GM21515 (cell line): Measurements from ENCODE around the gene RAD51B.
A peak's percentile ranks its signal among the peaks of the same experiment; 100 is the strongest.

Experiments used
- ATAC-seq: cut with Tn5 transposase; IDR thresholded peaks from one replicate; pipeline ENCODE4 v1.9.1; 2021; ENCODE audit not compliant: unreplicated experiment

RAD51B gene

GRCh38 chr14:68229423-68230100 is 410.0 kb downstream of the RAD51B start:
- no peak for ATAC-seq

GRCh38 chr14:68230202-68230949 is 410.8 kb downstream of the RAD51B start:
- no peak for ATAC-seq

- no peak for ATAC-seq
Measured at GRCh38 chr14:68230950-68231717, 411.6 kb downstream of the RAD51B start.

- ATAC-seq: no peak
Measured at GRCh38 chr14:68231898-68232297, 412.3 kb downstream of the RAD51B start.

- peak; percentile 67 for ATAC-seq
Measured at GRCh38 chr14:68232300-68233055, 412.9 kb downstream of the RAD51B start.

GRCh38 chr14:68233101-68233784 is 413.7 kb downstream of the RAD51B start:
- ATAC-seq: no peak

GRCh38 chr14:68234101-68234905 is 414.7 kb downstream of the RAD51B start:
- ATAC-seq: no peak

- no peak for ATAC-seq
Measured at GRCh38 chr14:68235011-68235410, 415.4 kb downstream of the RAD51B start.

- no peak for ATAC-seq
Measured at GRCh38 chr14:68236582-68237458, 417.2 kb downstream of the RAD51B start.

- ATAC-seq: no peak
Measured at GRCh38 chr14:68238551-68238950, 419.0 kb downstream of the RAD51B start.

GRCh38 chr14:68238976-68239375 is 419.4 kb downstream of the RAD51B start:
- no peak for ATAC-seq

- no peak for ATAC-seq
Measured at GRCh38 chr14:68239988-68240771, 420.6 kb downstream of the RAD51B start.

- no peak for ATAC-seq
Measured at GRCh38 chr14:68241862-68242487, 422.4 kb downstream of the RAD51B start.

GRCh38 chr14:68243450-68244010 is 424.0 kb downstream of the RAD51B start:
- no peak for ATAC-seq

- no peak for ATAC-seq
Measured at GRCh38 chr14:68244262-68244980, 424.8 kb downstream of the RAD51B start.
